HCEC 1CT (cell line): Measurements from ENCODE around the gene NPAS3.

Experiments used
- DNase-seq: peaks from one replicate; pipeline ENCODE4 v3.0.0-alpha.2; 2017

Gene NPAS3

DNA sequence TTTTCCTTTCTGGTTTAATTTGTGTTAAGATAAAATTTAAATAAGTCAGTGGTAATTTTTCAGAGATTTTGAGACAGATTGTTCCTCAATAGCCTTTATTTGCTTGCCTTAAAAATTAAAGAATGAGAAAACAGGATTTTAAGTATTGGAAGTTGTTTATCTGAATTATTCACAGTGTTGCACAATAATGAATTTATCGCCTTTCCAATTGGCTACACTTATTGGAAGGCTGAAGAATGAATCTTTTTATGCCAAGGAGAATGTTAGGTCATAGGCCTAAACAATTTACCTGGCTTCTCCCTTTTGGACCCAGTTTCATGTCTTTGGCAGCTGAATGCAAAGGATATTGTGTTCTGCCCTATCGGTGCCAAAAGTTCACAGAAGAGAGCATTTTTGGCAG, 250.2 kb downstream of the NPAS3 start:
- DNase-seq: no peak

DNA sequence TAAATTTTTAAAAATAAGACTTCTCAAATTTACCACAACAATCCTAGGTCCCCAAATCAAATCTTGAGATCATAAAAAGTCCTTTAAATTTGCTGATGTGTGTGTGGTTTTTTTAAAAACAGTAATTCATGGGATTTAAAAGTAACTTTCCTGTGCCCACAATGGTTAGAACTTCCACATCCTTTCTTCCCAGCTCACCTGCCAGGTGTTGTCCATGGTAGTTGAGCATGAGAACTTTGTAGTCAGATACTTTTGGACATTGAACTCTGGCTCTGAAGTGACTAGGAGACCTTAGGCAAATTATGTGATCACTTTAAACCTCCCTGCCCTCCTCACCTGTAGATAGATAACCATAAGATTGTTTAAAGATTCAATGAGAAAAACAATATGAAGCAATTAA, 253.2 kb downstream of the NPAS3 start:
- no peak for DNase-seq

GRCh38 chr14:33194551-33194950, 255.9 kb downstream of the NPAS3 start:
- DNase-seq: no peak

DNA sequence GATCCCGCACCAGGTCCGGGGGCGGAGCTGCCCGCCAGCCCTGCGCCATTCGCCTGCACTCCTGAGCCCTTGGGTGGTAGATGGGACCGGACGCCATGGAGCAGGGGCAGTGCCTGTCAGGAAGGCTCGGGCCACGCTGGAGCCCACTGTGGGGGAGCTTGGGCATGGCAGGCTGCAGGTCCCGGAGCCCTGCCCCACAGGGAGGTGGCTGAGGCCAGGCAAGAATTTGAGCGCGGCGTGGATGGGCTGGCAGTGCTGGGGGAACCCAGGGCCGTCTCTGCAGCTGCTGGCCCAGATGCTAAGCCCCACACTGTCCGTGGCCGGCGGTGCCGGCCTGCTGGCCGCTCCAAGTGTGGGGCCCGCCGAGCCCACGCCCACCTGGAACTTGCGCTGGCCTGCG, 260.0 kb downstream of the NPAS3 start:
- DNase-seq: no peak

DNA sequence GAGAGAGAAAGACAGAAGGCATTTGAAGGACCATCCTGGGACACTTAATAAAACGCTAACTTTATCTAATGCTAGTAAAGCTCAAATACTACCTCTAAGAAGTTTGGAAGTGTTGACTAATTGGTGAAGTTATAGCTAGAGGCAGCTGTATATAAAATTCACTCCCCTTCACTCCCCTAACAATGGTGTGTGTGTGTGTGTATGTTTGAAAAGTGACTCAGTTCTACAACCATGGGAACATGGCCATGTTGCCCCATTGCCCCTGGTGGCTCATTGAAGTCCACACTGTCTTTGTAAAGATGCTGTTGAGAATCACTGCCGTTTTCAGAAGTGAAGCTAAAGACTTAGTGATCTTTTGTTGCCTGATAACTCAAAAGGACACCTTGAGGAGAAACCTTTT, 262.4 kb downstream of the NPAS3 start:
- no peak for DNase-seq

DNA sequence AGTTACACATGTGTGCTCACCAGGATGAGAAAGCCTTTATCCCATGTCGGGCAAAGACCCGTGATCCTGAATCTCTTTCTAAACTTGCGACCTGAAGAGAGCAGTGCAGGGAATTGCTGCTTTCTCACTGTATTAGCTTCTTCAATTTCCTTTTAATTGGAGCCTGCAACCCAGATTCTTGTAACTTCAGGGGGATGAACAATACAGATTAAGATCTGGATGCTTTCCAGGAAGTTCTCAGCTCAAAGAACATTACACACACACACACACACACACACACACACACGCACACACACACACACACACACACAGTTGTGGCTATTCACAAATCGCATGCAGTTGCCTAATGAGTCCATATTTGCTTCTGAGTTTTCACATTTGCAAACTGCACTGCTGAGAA, 268.3 kb downstream of the NPAS3 start:
- no peak for DNase-seq

DNA sequence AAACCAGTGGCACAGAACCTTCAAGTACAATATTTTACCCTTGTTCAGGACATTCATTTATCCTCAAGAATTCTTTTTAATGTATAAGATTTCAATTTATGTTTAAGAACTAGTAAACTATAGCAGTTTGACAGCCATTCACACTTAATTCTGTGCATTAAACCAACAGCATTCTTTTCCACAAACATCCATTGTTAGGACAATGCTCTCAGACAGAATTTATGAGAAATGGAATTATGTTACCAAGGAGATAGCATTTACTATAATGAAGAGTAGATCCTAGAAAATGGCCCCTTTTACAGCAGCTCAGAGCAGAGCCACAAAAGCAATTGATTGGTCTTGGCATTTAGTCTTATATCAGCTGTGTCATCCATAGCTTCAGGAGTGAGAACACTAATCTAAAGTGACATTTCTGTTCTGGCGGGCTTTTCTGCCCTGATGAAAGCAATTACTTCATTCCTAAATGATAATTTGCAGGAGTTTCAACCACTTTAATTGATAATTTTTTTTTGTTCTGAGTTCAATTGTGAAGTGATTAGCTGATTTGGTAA, 268.9 kb downstream of the NPAS3 start:
- DNase-seq: no peak

- no peak for DNase-seq
Measured at GRCh38 chr14:33210311-33210710, 271.6 kb downstream of the NPAS3 start.

- no peak for DNase-seq
Measured at GRCh38 chr14:33218026-33218425, 279.3 kb downstream of the NPAS3 start.

DNA sequence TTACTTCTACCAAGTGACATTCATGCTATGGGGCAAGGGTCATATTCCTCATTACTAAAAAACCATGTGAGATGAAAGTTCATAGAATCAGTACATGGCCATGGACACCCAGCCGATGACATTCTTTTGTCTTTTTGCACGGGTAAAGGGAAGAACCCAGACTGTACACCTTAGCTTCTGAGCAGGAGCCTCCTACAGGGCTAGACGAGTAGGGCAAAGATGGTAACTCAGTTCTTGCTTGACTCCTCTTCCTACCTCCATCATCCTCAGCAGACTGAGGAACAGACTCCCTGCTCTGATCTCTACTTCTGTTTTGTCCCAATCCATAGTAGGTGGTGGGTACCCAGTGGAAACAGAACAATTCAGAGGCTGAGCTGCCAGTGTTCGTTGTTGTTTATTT, 281.3 kb downstream of the NPAS3 start:
- no peak for DNase-seq

DNA sequence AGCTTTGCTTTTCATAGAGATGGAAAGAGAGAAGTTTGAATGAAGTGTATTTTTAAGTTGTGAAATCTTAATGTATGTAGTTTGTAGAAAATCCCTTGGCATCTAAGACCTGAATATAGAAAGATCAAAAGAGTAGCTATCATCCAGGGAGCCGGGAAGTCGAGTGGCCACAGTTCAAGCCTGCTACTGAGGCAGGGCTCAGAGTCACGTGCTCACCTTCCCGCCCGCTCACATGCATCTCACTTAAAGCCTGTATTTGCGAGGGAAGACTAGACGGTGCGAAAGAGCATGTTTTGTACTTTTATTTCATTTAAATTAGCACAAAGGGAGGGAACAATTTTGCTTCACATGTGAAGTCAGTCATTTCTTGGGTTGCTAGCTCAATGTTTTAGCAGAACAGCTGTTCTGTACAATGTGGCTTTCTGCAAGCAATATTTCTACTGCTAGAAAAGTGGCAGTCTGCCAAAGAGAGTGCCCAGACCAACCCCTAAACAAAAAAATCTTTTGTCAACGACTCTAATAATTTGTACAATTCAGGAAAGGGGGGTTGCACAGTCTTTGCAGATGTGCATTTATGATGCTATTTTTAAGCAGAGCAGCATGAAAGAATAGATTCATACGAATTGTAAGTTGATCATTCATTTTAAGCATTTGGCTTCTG, 290.7 kb downstream of the NPAS3 start:
- DNase-seq: no peak

GRCh38 chr14:33230021-33230420, 291.3 kb downstream of the NPAS3 start:
- DNase-seq: no peak

- no peak for DNase-seq
Measured at GRCh38 chr14:33232031-33232430, 293.4 kb downstream of the NPAS3 start.

DNA sequence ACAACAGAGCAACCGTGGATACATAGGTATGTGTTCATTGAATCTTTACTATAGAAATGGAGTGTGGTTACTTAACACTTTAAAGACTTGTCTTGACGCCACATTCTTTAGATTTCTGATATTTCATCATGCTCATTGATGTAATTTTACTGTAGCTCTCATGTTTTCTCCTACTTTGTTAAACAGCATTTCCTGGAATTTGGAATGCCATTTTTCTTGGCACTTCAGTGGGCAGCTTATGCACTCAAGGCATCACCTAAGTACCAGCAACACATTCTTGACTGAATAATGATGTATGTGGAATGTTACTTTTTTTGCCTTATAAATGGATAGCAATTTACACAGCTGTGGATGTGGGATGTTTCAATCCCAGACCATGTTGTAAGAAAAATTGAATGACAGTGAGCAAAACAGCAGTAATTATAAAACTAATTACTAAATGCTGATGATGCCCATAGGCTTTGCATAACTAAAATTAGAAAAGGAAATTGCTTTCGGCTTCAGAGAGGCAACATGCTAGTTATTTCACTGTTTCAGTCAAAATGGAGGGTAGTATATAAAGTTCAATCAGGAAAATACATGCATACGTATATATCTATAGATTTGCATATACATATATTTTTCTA, 298.5 kb downstream of the NPAS3 start:
- no peak for DNase-seq

DNA sequence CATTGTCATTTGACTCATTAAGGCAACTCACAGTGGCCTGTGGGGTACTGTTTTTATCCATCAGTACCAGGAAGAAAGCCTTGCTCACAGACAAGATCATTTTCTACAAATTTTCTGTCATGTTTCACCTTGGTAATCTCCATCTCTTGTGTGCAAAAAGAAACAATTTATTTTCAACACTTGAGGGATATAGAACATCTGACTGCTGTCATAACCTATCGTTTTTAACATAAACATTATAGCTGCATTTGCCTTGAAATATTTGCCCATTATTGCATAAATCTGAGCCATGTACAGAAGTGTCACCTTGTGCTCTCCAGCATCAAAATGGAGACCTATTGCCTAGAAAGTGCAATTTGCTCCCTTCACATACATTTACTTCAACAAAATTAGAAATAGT, 300.8 kb downstream of the NPAS3 start:
- DNase-seq: no peak

GRCh38 chr14:33240466-33240865, 301.8 kb downstream of the NPAS3 start:
- no peak for DNase-seq

GRCh38 chr14:33241331-33241730, 302.7 kb downstream of the NPAS3 start:
- no peak for DNase-seq

DNA sequence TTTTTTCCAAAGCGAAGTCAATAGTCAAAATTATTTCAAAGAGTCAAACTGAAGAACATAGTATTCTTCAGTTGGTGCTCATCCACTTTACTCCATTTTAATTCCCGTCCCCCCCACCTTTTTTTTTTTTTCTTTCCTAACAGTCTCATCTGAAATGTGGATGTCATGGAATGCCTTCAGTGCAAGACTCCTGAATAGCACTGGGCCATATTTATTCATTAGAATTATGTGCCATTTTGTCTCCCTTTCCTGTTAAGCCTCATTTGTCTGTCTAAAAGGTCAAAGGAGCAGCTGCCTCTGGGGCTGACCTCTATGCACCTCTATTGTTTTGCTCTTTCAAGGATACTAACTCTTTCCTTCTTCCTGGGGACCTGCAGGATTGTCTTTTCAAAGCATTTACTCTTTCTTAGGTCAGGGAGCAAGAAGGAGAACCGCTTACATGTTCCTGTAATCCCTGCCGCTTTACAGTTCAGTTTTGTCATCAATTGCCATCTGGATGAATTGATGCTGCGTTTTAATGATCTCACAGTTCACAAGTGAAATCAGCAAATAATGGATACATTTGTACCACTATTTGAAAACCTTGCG, 310.6 kb downstream of the NPAS3 start:
- no peak for DNase-seq

GRCh38 chr14:33250963-33251362, 312.3 kb downstream of the NPAS3 start:
- no peak for DNase-seq

DNA sequence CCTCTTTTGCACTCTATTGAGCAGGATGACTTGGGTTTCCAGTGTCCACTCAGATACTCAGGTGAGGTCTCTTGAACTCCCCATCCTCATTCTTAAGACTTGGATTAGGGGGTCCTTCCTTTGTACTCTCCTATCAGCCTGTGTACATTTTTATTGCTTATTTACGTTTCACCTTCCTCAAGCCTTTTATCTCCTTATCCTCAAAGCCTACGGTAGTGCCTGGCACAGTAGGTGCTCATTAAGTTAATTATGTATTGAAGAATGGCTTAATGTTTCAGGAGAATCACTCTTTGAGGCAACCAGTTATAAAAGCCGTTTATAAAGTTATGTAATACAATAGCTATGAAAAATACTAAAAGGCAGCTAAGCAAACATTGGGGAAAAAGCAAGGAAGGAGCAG, 315.7 kb downstream of the NPAS3 start:
- DNase-seq: no peak

GRCh38 chr14:33254861-33255395, 316.2 kb downstream of the NPAS3 start:
- no peak for DNase-seq

GRCh38 chr14:33257796-33258195, 319.1 kb downstream of the NPAS3 start:
- no peak for DNase-seq

- DNase-seq: no peak
Measured at GRCh38 chr14:33259764-33260163, 321.1 kb downstream of the NPAS3 start.

- DNase-seq: no peak
Measured at GRCh38 chr14:33271216-33271615, 332.5 kb downstream of the NPAS3 start.
